Ishikawa (cell line): ENCODE measurements around the gene KCNT1.

ENCODE experiments used
- CEBPB ChIP-seq: IDR thresholded peaks from 2 replicates; pipeline ENCODE4 v1.6.1; 2012
- CREB1 ChIP-seq: IDR thresholded peaks from 2 replicates; pipeline ENCODE4 v1.6.1; 2012; ENCODE audit warnings: low read depth
- EGR1 ChIP-seq: IDR thresholded peaks from 2 replicates; pipeline ENCODE4 v1.6.1; 2012
- EP300 ChIP-seq: IDR thresholded peaks from 2 replicates; pipeline ENCODE4 v1.6.1; 2012; ENCODE audit warnings: borderline replicate concordance
- FOXM1 ChIP-seq: IDR thresholded peaks from 2 replicates; pipeline ENCODE4 v1.6.1; 2012; ENCODE audit warnings: low read depth, borderline replicate concordance
- MAX ChIP-seq: IDR thresholded peaks from 2 replicates; pipeline ENCODE4 v1.6.1; 2012
- NFIC ChIP-seq: IDR thresholded peaks from 2 replicates; pipeline ENCODE4 v1.6.1; 2012
- RAD21 ChIP-seq: IDR thresholded peaks from 2 replicates; pipeline ENCODE4 v1.6.1; 2012; ENCODE audit warnings: low read depth
- REST ChIP-seq: IDR thresholded peaks from 2 replicates; pipeline ENCODE4 v1.6.1; 2012; ENCODE audit warnings: low read depth, mild to moderate bottlenecking
- TAF1 ChIP-seq: IDR thresholded peaks from 2 replicates; pipeline ENCODE4 v1.6.1; 2012; ENCODE audit warnings: low read depth, mild to moderate bottlenecking
- TCF12 ChIP-seq: IDR thresholded peaks from 2 replicates; pipeline ENCODE4 v1.6.1; 2012; ENCODE audit warnings: low read depth
- TEAD4 ChIP-seq: IDR thresholded peaks from 2 replicates; pipeline ENCODE4 v1.6.1; 2012
- USF1 ChIP-seq: IDR thresholded peaks from 2 replicates; pipeline ENCODE4 v1.6.1; 2012
- YY1 ChIP-seq: IDR thresholded peaks from 2 replicates; pipeline ENCODE4 v1.6.1; 2012; ENCODE audit warnings: low read depth
- ZBTB7A ChIP-seq: IDR thresholded peaks from 2 replicates; pipeline ENCODE4 v1.6.1; 2012; ENCODE audit warnings: low read depth

The KCNT1 gene

GRCh38 chr9:135802876-135803419, 101.0 kb downstream of the KCNT1 start:
- TF ChIP-seq YY1 (no peak), CEBPB (no peak), TAF1 (no peak), USF1 (no peak), ZBTB7A (no peak), CREB1 (no peak), RAD21 (no peak), MAX (no peak), EGR1 (no peak), NFIC (no peak)

- no peak for TF ChIP-seq YY1
- no peak for TF ChIP-seq EGR1
- no peak for TF ChIP-seq ZBTB7A
Measured at GRCh38 chr9:135803441-135803840, 101.5 kb downstream of the KCNT1 start.

GRCh38 chr9:135804581-135805421, 102.8 kb downstream of the KCNT1 start:
- TF ChIP-seq CREB1 (no peak), NFIC (no peak), EP300 (no peak), TEAD4 (no peak), EGR1 (no peak), REST (no peak), USF1 (no peak), RAD21 (no peak)

GRCh38 chr9:135805422-135806022, 103.5 kb downstream of the KCNT1 start:
- TF ChIP-seq FOXM1 (no peak), EP300 (no peak), CEBPB (no peak), NFIC (no peak)

GRCh38 chr9:135809166-135809565, 107.2 kb downstream of the KCNT1 start:
- TF ChIP-seq REST (no peak), TAF1 (no peak), MAX (no peak), TEAD4 (no peak), ZBTB7A (no peak), YY1 (no peak), FOXM1 (no peak), EGR1 (no peak), TCF12 (no peak), CREB1 (no peak), CEBPB (no peak), RAD21 (no peak), EP300 (no peak), NFIC (no peak), USF1 (no peak)
